ENCODE measurements around the gene EXOC4. TPM values are rescaled to one million over a fixed set of nuclear protein-coding genes. Genes with fewer than 3 reads are reported as not detected.

EXOC4 gene
- total RNA-seq, 4 donors from 2014 or later: 36.6 to 64.0 (median 57.4) TPM

GRCh38 chr7:133536450-133536849 is 283.6 kb downstream of the EXOC4 start:
- intact Hi-C loops (cut with DNase I): no loop called here
- no peak for TF ChIP-seq CTCF (IDR thresholded peaks at IDR 0.05)
- no peak for TF ChIP-seq EP300 (IDR thresholded peaks at IDR 0.05)
- TF ChIP-seq POLR2A (IDR thresholded peaks at IDR 0.05; ENCODE audit: low read depth): no peak
- no peak for TF ChIP-seq POLR2AphosphoS5 (IDR thresholded peaks at IDR 0.05)
- Histone ChIP-seq H3K27me3 (no peaks in the 10 kb centered on the region), H3K9me3 (no peaks in the 10 kb centered on the region), H3K4me1 (peaks cover 0 to 3% (median 0%) of the 10 kb centered on the region in 4 donors), H3K4me3 (no peak overlapping the region), H3K36me3 (no peaks in the 10 kb centered on the region), H3K27ac (replicated peaks in 1 of 4) (no peak overlapping the region)
- 92% methylated on average over 2 of the region's 2 CpGs for WGBS
- DNase-seq (ENCODE audit: extremely low spot score): no peak

GRCh38 chr7:133539016-133539415 is 286.1 kb downstream of the EXOC4 start:
- no peak for DNase-seq (ENCODE audit: extremely low spot score)
- no peaks in the 10 kb centered on the region for H3K9me3 ChIP-seq
- H3K27ac ChIP-seq (replicated peaks in 1 of 4): no peak overlapping the region
- no peaks in the 10 kb centered on the region for H3K4me1 ChIP-seq
- intact Hi-C loops (cut with DNase I): no loop called here
- H3K4me3 ChIP-seq: no peak overlapping the region
- no peaks in the 10 kb centered on the region for H3K27me3 ChIP-seq
- no peak for TF ChIP-seq POLR2AphosphoS5 (IDR thresholded peaks at IDR 0.05)
- no peak for TF ChIP-seq POLR2A (IDR thresholded peaks at IDR 0.05; ENCODE audit: low read depth)
- TF ChIP-seq EP300 (IDR thresholded peaks at IDR 0.05): no peak
- no peak for TF ChIP-seq CTCF (IDR thresholded peaks at IDR 0.05)
- H3K36me3 ChIP-seq: no peaks in the 10 kb centered on the region
- 79% methylated on average over 2 of the region's 2 CpGs for WGBS

- Histone ChIP-seq H3K9me3 (no peaks in the 10 kb centered on the region), H3K27me3 (no peaks in the 10 kb centered on the region), H3K36me3 (no peaks in the 10 kb centered on the region), H3K27ac (replicated peaks in 1 of 4) (no peak overlapping the region), H3K4me3 (no peak overlapping the region), H3K4me1 (no peaks in the 10 kb centered on the region)
- no peak for TF ChIP-seq POLR2A (IDR thresholded peaks at IDR 0.05; ENCODE audit: low read depth)
- no peak for DNase-seq (ENCODE audit: extremely low spot score)
- intact Hi-C loops (cut with DNase I): no loop called here
- 100% methylated on average over 1 of the region's 1 CpG for WGBS
These were observed 287.4 kb downstream of the EXOC4 start for GRCh38 chr7:133540096-133540860.

- Histone ChIP-seq H3K4me1 (no peaks in the 10 kb centered on the region), H3K4me3 (no peak overlapping the region), H3K27me3 (no peaks in the 10 kb centered on the region), H3K36me3 (no peaks in the 10 kb centered on the region), H3K27ac (replicated peaks in 1 of 4) (no peak overlapping the region), H3K9me3 (no peaks in the 10 kb centered on the region)
- no peak for DNase-seq (ENCODE audit: extremely low spot score)
- intact Hi-C loops (cut with DNase I): no loop called here
- TF ChIP-seq EP300 (IDR thresholded peaks at IDR 0.05) (no peak), CTCF (IDR thresholded peaks at IDR 0.05) (no peak), POLR2A (IDR thresholded peaks at IDR 0.05; ENCODE audit: low read depth) (no peak), POLR2AphosphoS5 (IDR thresholded peaks at IDR 0.05) (no peak)
These were observed 289.4 kb downstream of the EXOC4 start for GRCh38 chr7:133542209-133542780.

- Histone ChIP-seq H3K36me3 (no peaks in the 10 kb centered on the region), H3K4me1 (no peaks in the 10 kb centered on the region), H3K27ac (replicated peaks in 1 of 4) (no peak overlapping the region), H3K4me3 (no peak overlapping the region), H3K27me3 (no peaks in the 10 kb centered on the region), H3K9me3 (no peaks in the 10 kb centered on the region)
- no peak for TF ChIP-seq POLR2AphosphoS5 (IDR thresholded peaks at IDR 0.05)
- no peak for TF ChIP-seq EP300 (IDR thresholded peaks at IDR 0.05)
- TF ChIP-seq CTCF (IDR thresholded peaks at IDR 0.05): no peak
- no peak for TF ChIP-seq POLR2A (IDR thresholded peaks at IDR 0.05; ENCODE audit: low read depth)
- intact Hi-C loops (cut with DNase I): no loop called here
- DNase-seq (ENCODE audit: extremely low spot score): no peak
- 90% methylated on average over 3 of the region's 3 CpGs for WGBS
These were observed 290.8 kb downstream of the EXOC4 start for GRCh38 chr7:133543657-133544056.
